H9 (cell line): Measurements from ENCODE around the gene PIBF1. TPM values are rescaled to one million over a fixed set of nuclear protein-coding genes. Genes with fewer than 3 reads are reported as not detected.

Experiments used
- DNase-seq: peaks from one replicate; pipeline ENCODE4 v3.0.0-alpha.2; 2017
- H2AFZ ChIP-seq: one replicate; pipeline ENCODE4 v1.6.1; 2013; ENCODE audit warnings: mild to moderate bottlenecking, low read length, control low read depth, moderate library complexity
- H2AK5ac ChIP-seq: 2 replicates; pipeline ENCODE4 v1.6.1; 2013; ENCODE audit warnings: low read length, control low read depth, mixed read lengths; ENCODE audit not compliant: insufficient read length
- H2BK120ac ChIP-seq: one replicate; pipeline ENCODE4 v1.6.1; 2013; ENCODE audit warnings: low read depth, mild to moderate bottlenecking, low read length, control low read depth, inconsistent platforms; ENCODE audit not compliant: poor library complexity, severe bottlenecking
- H2BK12ac ChIP-seq: 2 replicates; pipeline ENCODE4 v1.6.1; 2013; ENCODE audit warnings: low read length, control low read depth, mixed read lengths, low read depth; ENCODE audit not compliant: insufficient read length
- H2BK15ac ChIP-seq: 2 replicates; pipeline ENCODE4 v1.6.1; 2013; ENCODE audit warnings: low read depth, low read length, control low read depth
- H2BK20ac ChIP-seq: one replicate; pipeline ENCODE4 v1.6.1; 2013; ENCODE audit warnings: low read depth, mild to moderate bottlenecking, low read length, control low read depth, inconsistent platforms; ENCODE audit not compliant: poor library complexity, severe bottlenecking
- H2BK5ac ChIP-seq: 2 replicates; pipeline ENCODE4 v1.6.1; 2013; ENCODE audit warnings: low read length, control low read depth, mixed read lengths; ENCODE audit not compliant: insufficient read length
- H3K14ac ChIP-seq: 2 replicates; pipeline ENCODE4 v1.6.1; 2013; ENCODE audit warnings: low read length, control low read depth; ENCODE audit not compliant: insufficient read depth
- H3K18ac ChIP-seq: 2 replicates; pipeline ENCODE4 v1.6.1; 2013; ENCODE audit warnings: low read depth, mild to moderate bottlenecking, mixed read lengths, low read length, control low read depth; ENCODE audit not compliant: insufficient read length
- H3K23ac ChIP-seq: 2 replicates; pipeline ENCODE4 v1.6.1; 2013; ENCODE audit warnings: low read length, control low read depth, mixed read lengths, low read depth; ENCODE audit not compliant: insufficient read length
- H3K23me2 ChIP-seq: 2 replicates; pipeline ENCODE4 v1.6.1; 2013; ENCODE audit warnings: low read depth, mild to moderate bottlenecking, mixed read lengths, low read length, control low read depth; ENCODE audit not compliant: insufficient read length, poor library complexity, severe bottlenecking
- H3K27ac ChIP-seq: 2 replicates; pipeline ENCODE4 v1.5.1; 2013; ENCODE audit warnings: low read length, control low read depth, mixed read lengths, low read depth; ENCODE audit not compliant: insufficient read length
- H3K27me3 ChIP-seq: 2 replicates; pipeline ENCODE4 v1.6.1; 2013; ENCODE audit warnings: low read length, control low read depth, inconsistent platforms; ENCODE audit not compliant: insufficient read depth
- H3K4ac ChIP-seq: 2 replicates; pipeline ENCODE4 v1.6.1; 2013; ENCODE audit warnings: low read depth, mild to moderate bottlenecking, control low read depth, inconsistent platforms, low read length, moderate library complexity
- H3K4me1 ChIP-seq: 2 replicates; pipeline ENCODE4 v1.6.1; 2013; ENCODE audit warnings: low read length, control low read depth, inconsistent platforms; ENCODE audit not compliant: insufficient read depth
- H3K4me2 ChIP-seq: 2 replicates; pipeline ENCODE4 v1.6.1; 2013; ENCODE audit warnings: low read length, control low read depth, mixed read lengths; ENCODE audit not compliant: insufficient read length, insufficient read depth
- H3K56ac ChIP-seq: 2 replicates; pipeline ENCODE4 v1.6.1; 2013; ENCODE audit warnings: low read depth, mild to moderate bottlenecking, mixed read lengths, low read length, control low read depth; ENCODE audit not compliant: insufficient read length
- H3K79me1 ChIP-seq: 2 replicates; pipeline ENCODE4 v1.6.1; 2013; ENCODE audit warnings: low read depth, mild to moderate bottlenecking, moderate library complexity, low read length, control low read depth, inconsistent platforms; ENCODE audit not compliant: insufficient read depth, poor library complexity, severe bottlenecking
- H3K79me2 ChIP-seq: 2 replicates; pipeline ENCODE4 v1.6.1; 2013; ENCODE audit warnings: low read length, control low read depth, inconsistent platforms; ENCODE audit not compliant: insufficient read depth
- H3K9ac ChIP-seq: 2 replicates; pipeline ENCODE4 v1.6.1; 2013; ENCODE audit warnings: low read length, control low read depth, mixed read lengths; ENCODE audit not compliant: insufficient read length; ENCODE audit errors: extremely low read depth
- H3K9me3 ChIP-seq: one replicate; pipeline ENCODE4 v1.6.1; 2013; ENCODE audit warnings: low read depth, low read length, inconsistent platforms; ENCODE audit not compliant: control insufficient read depth
- H3T11ph ChIP-seq: one replicate; pipeline ENCODE4 v1.6.1; 2013; ENCODE audit warnings: mild to moderate bottlenecking, low read length, control low read depth, inconsistent platforms
- H4K20me1 ChIP-seq: one replicate; pipeline ENCODE4 v1.6.1; 2013; ENCODE audit not compliant: control insufficient read depth, insufficient read length, insufficient read depth
- H4K5ac ChIP-seq: 2 replicates; pipeline ENCODE4 v1.6.1; 2013; ENCODE audit warnings: low read depth, mild to moderate bottlenecking, mixed read lengths, low read length, control low read depth; ENCODE audit not compliant: insufficient read length
- H4K8ac ChIP-seq: replicated peaks from 2 replicates; pipeline ENCODE4 v1.6.1; 2013; ENCODE audit warnings: low read length, control low read depth, mixed read lengths, low read depth; ENCODE audit not compliant: insufficient read length
- H4K91ac ChIP-seq: 2 replicates; pipeline ENCODE4 v1.6.1; 2013; ENCODE audit warnings: low read depth, mild to moderate bottlenecking, moderate library complexity, mixed read lengths, low read length, control low read depth; ENCODE audit not compliant: insufficient read length
- H3K27ac Mint-ChIP-seq, 3 experiments: 2 replicates in 2 of 3; 3 replicates in 1 of 3; pipeline ENCODE4 v1.8.0; 2020 to 2021; ENCODE audit warnings: mixed read lengths in 3 of 3, mild to moderate bottlenecking in 1 of 3, moderate library complexity in 1 of 3
- H3K27me3 Mint-ChIP-seq: 2 replicates; pipeline ENCODE4 v1.8.0; 2021; ENCODE audit warnings: low read depth, mild to moderate bottlenecking, moderate library complexity, mixed read lengths
- H3K36me3 Mint-ChIP-seq, 3 experiments: 2 replicates in 2 of 3; 3 replicates in 1 of 3; pipeline ENCODE4 v1.8.0; 2020 to 2021; ENCODE audit warnings: low read depth in 3 of 3, mixed read lengths in 3 of 3; ENCODE audit not compliant: insufficient read depth in 1 of 3
- H3K4me1 Mint-ChIP-seq, 2 experiments: 2 replicates each; pipeline ENCODE4 v1.8.0; 2020; ENCODE audit warnings: mixed read lengths in 2 of 2
- H3K4me3 Mint-ChIP-seq, 2 experiments: 2 replicates in 1 of 2; 3 replicates in 1 of 2; pipeline ENCODE4 v1.8.0; 2020 to 2021; ENCODE audit warnings: mild to moderate bottlenecking in 2 of 2, mixed read lengths in 2 of 2, moderate library complexity in 1 of 2
- H3K9me3 Mint-ChIP-seq, 2 experiments: 2 replicates in 1 of 2; 3 replicates in 1 of 2; pipeline ENCODE4 v1.8.0; 2020; ENCODE audit warnings: mild to moderate bottlenecking in 2 of 2, mixed read lengths in 2 of 2, moderate library complexity in 1 of 2
- CTCF ChIP-seq: fragments of 200-600 bp; sonication (generic); conservative IDR thresholded peaks from 3 replicates; pipeline ENCODE4 v1.8.0; 2021; ENCODE audit warnings: antibody characterized with exemption, mild to moderate bottlenecking
- WGBS: extraction: QIAGEN DNeasy Blood & Tissue Kit; methylation state at CpG from one replicate; pipeline ENCODE4 v1.1.7; 2013; ENCODE audit warnings: missing lambda C conversion rate, low lambda C conversion rate, mixed read lengths; ENCODE audit not compliant: insufficient read length; ENCODE audit errors: extremely low coverage; 5-methylcytosine and 5-hydroxymethylcytosine counted together
- total RNA-seq: library from RNA; stranded (reverse); gene quantifications from 2 replicates; pipeline ENCODE4 v1.2.1, GENCODE V29; 2021

PIBF1 gene
- total RNA-seq, 1 experiment from 2014 or later: 12.7 TPM

- no peaks in the 10 kb centered on the region for H3K27me3 Mint-ChIP-seq
- Histone ChIP-seq H3K27ac (no peak overlapping the region), H2BK5ac (no peak overlapping the region), H2BK15ac (no peak overlapping the region), H3K9me3 (no peaks in the 10 kb centered on the region), H3K23me2 (no peaks in the 10 kb centered on the region), H3K4me1 (no peaks in the 10 kb centered on the region), H3K4ac (no peak overlapping the region), H3K9ac (no peak overlapping the region), H2BK20ac (no peak overlapping the region), H3K18ac (no peak overlapping the region), H3K27me3 (no peaks in the 10 kb centered on the region), H3K4me2 (no peak overlapping the region), H2BK120ac (no peak overlapping the region), H4K20me1 (no peaks in the 10 kb centered on the region), H3K79me2 (no peaks in the 10 kb centered on the region), H3K14ac (no peak overlapping the region), H3K79me1 (no peaks in the 10 kb centered on the region), H4K5ac (no peak overlapping the region), H4K8ac (no peak overlapping the region), H4K91ac (no peak overlapping the region), H2AFZ (no peak overlapping the region), H3T11ph (no peak overlapping the region), H2BK12ac (no peak overlapping the region), H3K23ac (no peak overlapping the region), H2AK5ac (no peak overlapping the region), H3K56ac (no peak overlapping the region)
- no peak overlapping the region for H3K4me3 Mint-ChIP-seq
- no peak overlapping the region for H3K27ac Mint-ChIP-seq
- peaks cover 7 to 20% (median 9%) of the 10 kb centered on the region in 3 experiments; a peak in 6 of 7 replicates for H3K36me3 Mint-ChIP-seq
- TF ChIP-seq CTCF: no peak
- no peaks in the 10 kb centered on the region; a peak in 1 of 5 replicates for H3K9me3 Mint-ChIP-seq
- WGBS: no CpG with 5 or more reads among the region's 1 CpG
- no peak for DNase-seq
- H3K4me1 Mint-ChIP-seq: no peaks in the 10 kb centered on the region
These were observed 67.6 kb downstream of the PIBF1 start for GRCh38 chr13:72849571-72849970.
